Glutamatergic neuron (in vitro differentiated cells): ENCODE data around the gene TMED8. TPM values are rescaled to one million over a fixed set of nuclear protein-coding genes. Genes with fewer than 3 reads are reported as not detected.

Source experiments
- DNase-seq: peaks from one replicate; pipeline ENCODE4 v3.0.0; 2022
- H3K27ac Mint-ChIP-seq: one replicate; pipeline ENCODE4 v1.8.0; 2020; ENCODE audit warnings: mild to moderate bottlenecking, mixed read lengths, inconsistent platforms; ENCODE audit not compliant: unreplicated experiment
- H3K27me3 Mint-ChIP-seq: one replicate; pipeline ENCODE4 v1.8.0; 2020; ENCODE audit warnings: mild to moderate bottlenecking, moderate library complexity, mixed read lengths, inconsistent platforms; ENCODE audit not compliant: unreplicated experiment
- H3K36me3 Mint-ChIP-seq: one replicate; pipeline ENCODE4 v1.8.0; 2020; ENCODE audit warnings: mild to moderate bottlenecking, mixed read lengths, inconsistent platforms; ENCODE audit not compliant: unreplicated experiment
- H3K4me1 Mint-ChIP-seq: one replicate; pipeline ENCODE4 v1.8.0; 2020; ENCODE audit warnings: mild to moderate bottlenecking, low read depth, mixed read lengths, inconsistent platforms; ENCODE audit not compliant: unreplicated experiment
- H3K4me3 Mint-ChIP-seq: one replicate; pipeline ENCODE4 v1.8.0; 2020; ENCODE audit warnings: mild to moderate bottlenecking, mixed read lengths, inconsistent platforms; ENCODE audit not compliant: unreplicated experiment
- H3K9me3 Mint-ChIP-seq: one replicate; pipeline ENCODE4 v1.8.0; 2020; ENCODE audit warnings: mild to moderate bottlenecking, moderate library complexity, mixed read lengths, inconsistent platforms; ENCODE audit not compliant: unreplicated experiment
- CTCF ChIP-seq: fragments of 200-600 bp; sonication (generic); IDR thresholded peaks from one replicate; pipeline ENCODE4 v1.5.0; 2021; ENCODE audit not compliant: partially characterized antibody, unreplicated experiment
- total RNA-seq: library from RNA; stranded (reverse); fragmentation: NEBNext Ultra II Directional; extraction: Animal tissue kit (Norgen Biotek cat#: 25700); gene quantifications from one replicate; pipeline ENCODE4 v1.2.1, GENCODE V29; 2021; ENCODE audit not compliant: unreplicated experiment

The TMED8 gene
- total RNA-seq, 1 donor from 2014 or later = 9.8 TPM

- TF ChIP-seq CTCF = no peak
- no peaks in the 10 kb centered on the region for H3K9me3 Mint-ChIP-seq
- no peak overlapping the region for H3K27ac Mint-ChIP-seq
- H3K4me3 Mint-ChIP-seq = no peak overlapping the region
- peaks cover 18% of the 10 kb centered on the region for H3K4me1 Mint-ChIP-seq
- no peaks in the 10 kb centered on the region for H3K27me3 Mint-ChIP-seq
- no peak for DNase-seq
- H3K36me3 Mint-ChIP-seq = no peaks in the 10 kb centered on the region
Measured at GRCh38 chr14:77310026-77310425, 66.9 kb downstream of the TMED8 start.

GRCh38 chr14:77309131-77309530, 67.8 kb downstream of the TMED8 start:
- Mint-ChIP-seq H3K4me3 (no peak overlapping the region), H3K27me3 (no peaks in the 10 kb centered on the region), H3K9me3 (no peaks in the 10 kb centered on the region), H3K27ac (no peak overlapping the region), H3K4me1 (peaks cover 18% of the 10 kb centered on the region), H3K36me3 (no peaks in the 10 kb centered on the region)
- no peak for TF ChIP-seq CTCF
- no peak for DNase-seq

GRCh38 chr14:77306851-77307496, 69.9 kb downstream of the TMED8 start:
- TF ChIP-seq CTCF = no peak
- Mint-ChIP-seq H3K36me3 (no peaks in the 10 kb centered on the region), H3K9me3 (no peaks in the 10 kb centered on the region), H3K27ac (no peak overlapping the region), H3K4me3 (peak overlapping the region; percentile 8), H3K4me1 (peaks cover 18% of the 10 kb centered on the region), H3K27me3 (no peaks in the 10 kb centered on the region)
- DNase-seq = no peak

- H3K4me3 Mint-ChIP-seq = peak overlapping the region; percentile 8
- no peaks in the 10 kb centered on the region for H3K9me3 Mint-ChIP-seq
- peaks cover 18% of the 10 kb centered on the region for H3K4me1 Mint-ChIP-seq
- H3K36me3 Mint-ChIP-seq = no peaks in the 10 kb centered on the region
- H3K27me3 Mint-ChIP-seq = no peaks in the 10 kb centered on the region
- no peak overlapping the region for H3K27ac Mint-ChIP-seq
- no peak for TF ChIP-seq CTCF
- no peak for DNase-seq
Measured at GRCh38 chr14:77306416-77306815, 70.5 kb downstream of the TMED8 start.

GRCh38 chr14:77305696-77306095, 71.2 kb downstream of the TMED8 start:
- DNase-seq = no peak
- Mint-ChIP-seq H3K27ac (no peak overlapping the region), H3K9me3 (no peaks in the 10 kb centered on the region), H3K27me3 (peaks cover 2% of the 10 kb centered on the region), H3K4me1 (peaks cover 25% of the 10 kb centered on the region), H3K4me3 (no peak overlapping the region), H3K36me3 (no peaks in the 10 kb centered on the region)
- TF ChIP-seq CTCF = no peak
